Neural progenitor cell (in vitro differentiated cells): ENCODE results near the gene GRK1. TPM values are rescaled to one million over a fixed set of nuclear protein-coding genes. Genes with fewer than 3 reads are reported as not detected.

Source experiments
- DNase-seq: peaks from one replicate; pipeline ENCODE4 v3.0.0-alpha.2; 2016; ENCODE audit warnings: low spot score
- H2AFZ ChIP-seq: fragments of 200-600 bp; sonication (generic); replicated peaks from 2 replicates; pipeline ENCODE4 v1.6.1; 2016; ENCODE audit warnings: antibody characterized with exemption
- H3F3A ChIP-seq: fragments of 200-600 bp; sonication (generic); 2 replicates; pipeline ENCODE4 v1.6.1; 2016; ENCODE audit warnings: antibody characterized with exemption, low read depth
- H3K27ac ChIP-seq: fragments of 200-600 bp; sonication (generic); 2 replicates; pipeline ENCODE4 v1.5.1; 2016; ENCODE audit warnings: mild to moderate bottlenecking
- H3K27me3 ChIP-seq: fragments of 200-600 bp; sonication (generic); 2 replicates; pipeline ENCODE4 v1.6.1; 2016; ENCODE audit warnings: mild to moderate bottlenecking, moderate library complexity
- H3K36me3 ChIP-seq: fragments of 200-600 bp; sonication (generic); 2 replicates; pipeline ENCODE4 v1.5.1; 2016
- H3K4me1 ChIP-seq: fragments of 200-600 bp; sonication (generic); 2 replicates; pipeline ENCODE4 v1.6.1; 2016; ENCODE audit warnings: mixed run types
- H3K4me2 ChIP-seq: fragments of 200-600 bp; sonication (generic); 2 replicates; pipeline ENCODE4 v1.6.1; 2016
- H3K4me3 ChIP-seq: fragments of 200-600 bp; sonication (generic); 2 replicates; pipeline ENCODE4 v1.5.1; 2016
- H3K79me2 ChIP-seq: fragments of 200-600 bp; sonication (generic); 2 replicates; pipeline ENCODE4 v1.6.1; 2016; ENCODE audit warnings: low read depth
- H3K9ac ChIP-seq: fragments of 200-600 bp; sonication (generic); 2 replicates; pipeline ENCODE4 v1.6.1; 2016
- H3K9me3 ChIP-seq: fragments of 200-600 bp; sonication (generic); 2 replicates; pipeline ENCODE4 v1.5.1; 2016; ENCODE audit warnings: low read depth
- H4K20me1 ChIP-seq: fragments of 200-600 bp; sonication (generic); 2 replicates; pipeline ENCODE4 v1.6.1; 2016; ENCODE audit warnings: low read depth
- H3K27ac Mint-ChIP-seq: 3 replicates; pipeline ENCODE4 v1.8.0; 2021; ENCODE audit warnings: mixed read lengths
- H3K27me3 Mint-ChIP-seq: 2 replicates; pipeline ENCODE4 v1.8.0; 2022; ENCODE audit warnings: low read depth, mild to moderate bottlenecking, inconsistent platforms, moderate library complexity, mixed read lengths; ENCODE audit not compliant: insufficient read depth
- H3K36me3 Mint-ChIP-seq: 3 replicates; pipeline ENCODE4 v1.8.0; 2021; ENCODE audit warnings: mixed read lengths
- H3K4me1 Mint-ChIP-seq: 3 replicates; pipeline ENCODE4 v1.8.0; 2021; ENCODE audit warnings: mixed read lengths
- H3K4me3 Mint-ChIP-seq: 3 replicates; pipeline ENCODE4 v1.8.0; 2021; ENCODE audit warnings: mild to moderate bottlenecking, moderate library complexity, mixed read lengths
- H3K9me3 Mint-ChIP-seq: 3 replicates; pipeline ENCODE4 v1.8.0; 2020; ENCODE audit warnings: mixed read lengths
- CTCF ChIP-seq: fragments of 200-600 bp; sonication (generic); IDR thresholded peaks from 2 replicates; pipeline ENCODE4 v1.5.1; 2017; ENCODE audit warnings: antibody characterized with exemption, mild to moderate bottlenecking
- EZH2 ChIP-seq: fragments of 200-600 bp; sonication (generic); IDR thresholded peaks from 2 replicates; pipeline ENCODE4 v1.6.1; 2017; ENCODE audit warnings: antibody characterized with exemption, mild to moderate bottlenecking, moderate library complexity
- EZH2phosphoT487 ChIP-seq: fragments of 200-600 bp; sonication (generic); IDR thresholded peaks from 2 replicates; pipeline ENCODE4 v1.6.1; 2017; ENCODE audit warnings: antibody characterized with exemption
- total RNA-seq: library from RNA; depleted of rRNA; stranded (reverse); fragments of >200 nt; gene quantifications from 2 replicates; pipeline ENCODE4 v1.2.3, GENCODE V29; 2015; ENCODE audit warnings: low replicate concordance

The GRK1 gene
- total RNA-seq, 1 donor from 2014 or later, result not detected

GRCh38 chr13:113747291-113747833, 80.3 kb downstream of the GRK1 start:
- no peak overlapping the region for H3K9ac ChIP-seq
- no peak overlapping the region for H3K27ac ChIP-seq
- no peak for DNase-seq
- no peaks in the 10 kb centered on the region for H3K36me3 ChIP-seq
- no peaks in the 10 kb centered on the region for H3K79me2 ChIP-seq
- H3K9me3 Mint-ChIP-seq, result peaks cover 14% of the 10 kb centered on the region
- H2AFZ ChIP-seq, result no peak overlapping the region
- H3K27me3 ChIP-seq, result no peaks in the 10 kb centered on the region
- H3K36me3 Mint-ChIP-seq, result peaks cover 7% of the 10 kb centered on the region
- H3K4me3 ChIP-seq, result no peak overlapping the region
- no peak overlapping the region for H3K27ac Mint-ChIP-seq
- peaks cover 17% of the 10 kb centered on the region for H3F3A ChIP-seq
- H3K27me3 Mint-ChIP-seq, result peaks cover 23% of the 10 kb centered on the region
- peaks cover 14% of the 10 kb centered on the region for H3K4me1 Mint-ChIP-seq
- no peak overlapping the region for H3K4me2 ChIP-seq
- no peaks in the 10 kb centered on the region for H3K9me3 ChIP-seq
- no peak for TF ChIP-seq CTCF
- no peak for TF ChIP-seq EZH2phosphoT487
- no peak for TF ChIP-seq EZH2
- no peaks in the 10 kb centered on the region for H4K20me1 ChIP-seq
- H3K4me3 Mint-ChIP-seq, result no peak overlapping the region
- H3K4me1 ChIP-seq, result no peaks in the 10 kb centered on the region

- Histone ChIP-seq H2AFZ (no peak overlapping the region), H3F3A (peaks cover 17% of the 10 kb centered on the region), H3K79me2 (no peaks in the 10 kb centered on the region), H3K4me3 (no peak overlapping the region), H3K36me3 (no peaks in the 10 kb centered on the region), H3K4me2 (no peak overlapping the region), H3K9ac (no peak overlapping the region), H3K4me1 (no peaks in the 10 kb centered on the region), H3K9me3 (no peaks in the 10 kb centered on the region), H4K20me1 (no peaks in the 10 kb centered on the region), H3K27me3 (no peaks in the 10 kb centered on the region), H3K27ac (no peak overlapping the region)
- DNase-seq, result no peak
- peaks cover 26% of the 10 kb centered on the region for H3K27me3 Mint-ChIP-seq
- peaks cover 7% of the 10 kb centered on the region for H3K36me3 Mint-ChIP-seq
- peak overlapping the region; percentile 78 for H3K27ac Mint-ChIP-seq
- H3K4me3 Mint-ChIP-seq, result no peak overlapping the region
- peaks cover 16% of the 10 kb centered on the region for H3K9me3 Mint-ChIP-seq
- TF ChIP-seq EZH2 (no peak), EZH2phosphoT487 (no peak), CTCF (no peak)
- H3K4me1 Mint-ChIP-seq, result peaks cover 14% of the 10 kb centered on the region
Measured at GRCh38 chr13:113748101-113748861, 81.3 kb downstream of the GRK1 start.

GRCh38 chr13:113748862-113749451, 81.9 kb downstream of the GRK1 start:
- H3K27me3 ChIP-seq, result no peaks in the 10 kb centered on the region
- H3K27ac ChIP-seq, result no peak overlapping the region
- H3K36me3 ChIP-seq, result no peaks in the 10 kb centered on the region
- Mint-ChIP-seq H3K27ac (no peak overlapping the region), H3K27me3 (peaks cover 26% of the 10 kb centered on the region), H3K9me3 (peaks cover 16% of the 10 kb centered on the region), H3K4me3 (no peak overlapping the region), H3K4me1 (peaks cover 14% of the 10 kb centered on the region), H3K36me3 (peaks cover 7% of the 10 kb centered on the region)
- no peaks in the 10 kb centered on the region for H4K20me1 ChIP-seq
- no peak overlapping the region for H3K4me2 ChIP-seq
- no peaks in the 10 kb centered on the region for H3K4me1 ChIP-seq
- no peak for DNase-seq
- H3K4me3 ChIP-seq, result no peak overlapping the region
- no peaks in the 10 kb centered on the region for H3K9me3 ChIP-seq
- H2AFZ ChIP-seq, result no peak overlapping the region
- peaks cover 17% of the 10 kb centered on the region for H3F3A ChIP-seq
- TF ChIP-seq EZH2phosphoT487, result no peak
- no peak for TF ChIP-seq CTCF
- TF ChIP-seq EZH2, result no peak
- H3K79me2 ChIP-seq, result no peaks in the 10 kb centered on the region
- no peak overlapping the region for H3K9ac ChIP-seq
